Spleen (tissue), 7 donors: ENCODE measurements around the gene C10orf53.

Source experiments
- CTCF ChIP-seq, 11 experiments: fragments of 200-600 bp in 7 of 11; fragments of 450-650 bp in 4 of 11; sonication (generic) in 4 of 11; IDR thresholded peaks in 8 of 11; conservative IDR thresholded peaks in 3 of 11; 1 replicate in 7 of 11; 2 replicates in 4 of 11; pipeline versions ENCODE4 v1.4.0 to v1.8.0; 2016 to 2021; ENCODE audit warnings: antibody characterized with exemption in 11 of 11, inconsistent platforms in 4 of 11, mild to moderate bottlenecking in 1 of 11
- POLR2A ChIP-seq, 3 donors: fragments of 450-650 bp; IDR thresholded peaks; one replicate each; pipeline ENCODE4 v1.5.1; 2017; ENCODE audit warnings: antibody characterized with exemption in 3 of 3, mild to moderate bottlenecking in 1 of 3
- POLR2AphosphoS5 ChIP-seq, 3 donors: sonication (generic); formaldehyde crosslinking; IDR thresholded peaks; one replicate each; pipeline ENCODE4 v1.5.1; 2017; ENCODE audit warnings: antibody characterized with exemption in 3 of 3
- donor health status: DM: no; HTN: no; CAD: no; lungs with moderate emphysema.
- donor health status: DM: no; HTN: no; CAD: no.
- donor health status: DM: no; HTN: no; CAD: no.

- TF ChIP-seq CTCF (IDR thresholded peaks at IDR 0.05 in 8 of 11, conservative IDR thresholded peaks at IDR 0.05 in 3 of 11) (no peak), POLR2AphosphoS5 (IDR thresholded peaks at IDR 0.05) (no peak), POLR2A (IDR thresholded peaks at IDR 0.05) (no peak)
Measured at GRCh38 chr10:49664006-49664841, 15.2 kb upstream of the C10orf53 start.
